HG03469 (cell line): ENCODE measurements around the gene PLOD2.

Source experiments
- ATAC-seq: cut with Tn5 transposase; IDR thresholded peaks from one replicate; pipeline ENCODE4 v1.9.1; 2021; ENCODE audit warnings: mild to moderate bottlenecking, moderate library complexity, moderate number of reproducible peaks; ENCODE audit not compliant: unreplicated experiment

The PLOD2 gene

GRCh38 chr3:146101538-146101937 lies 59.4 kb downstream of the PLOD2 start:
- no peak for ATAC-seq

- no peak for ATAC-seq
These were observed 60.0 kb downstream of the PLOD2 start for GRCh38 chr3:146100825-146101444.

- no peak for ATAC-seq
These were observed 60.8 kb downstream of the PLOD2 start for GRCh38 chr3:146100180-146100579.

- no peak for ATAC-seq
These were observed 61.7 kb downstream of the PLOD2 start for GRCh38 chr3:146099316-146099715.

- no peak for ATAC-seq
These were observed 67.1 kb downstream of the PLOD2 start for GRCh38 chr3:146093896-146094295.

GRCh38 chr3:146092230-146092629 lies 68.8 kb downstream of the PLOD2 start:
- ATAC-seq = no peak

- no peak for ATAC-seq
These were observed 69.6 kb downstream of the PLOD2 start for GRCh38 chr3:146091397-146091796.

GRCh38 chr3:146090521-146090920 lies 70.5 kb downstream of the PLOD2 start:
- no peak for ATAC-seq

- ATAC-seq = no peak
These were observed 72.1 kb downstream of the PLOD2 start for GRCh38 chr3:146088840-146089239.

GRCh38 chr3:146087116-146087515 lies 73.9 kb downstream of the PLOD2 start:
- no peak for ATAC-seq

- ATAC-seq = no peak
These were observed 74.8 kb downstream of the PLOD2 start for GRCh38 chr3:146086211-146086610.

- ATAC-seq = no peak
These were observed 75.3 kb downstream of the PLOD2 start for GRCh38 chr3:146085678-146086077.

GRCh38 chr3:146080578-146080977 lies 80.4 kb downstream of the PLOD2 start:
- no peak for ATAC-seq

GRCh38 chr3:146078031-146078430 lies 83.0 kb downstream of the PLOD2 start:
- no peak for ATAC-seq

- ATAC-seq = no peak
These were observed 83.8 kb downstream of the PLOD2 start for GRCh38 chr3:146077181-146077580.

GRCh38 chr3:146072824-146073223 lies 88.2 kb downstream of the PLOD2 start:
- no peak for ATAC-seq

- no peak for ATAC-seq
These were observed 88.9 kb downstream of the PLOD2 start for GRCh38 chr3:146072061-146072460.

GRCh38 chr3:146071632-146072031 lies 89.4 kb downstream of the PLOD2 start:
- ATAC-seq = no peak

GRCh38 chr3:146067048-146067447 lies 93.9 kb downstream of the PLOD2 start:
- no peak for ATAC-seq

- no peak for ATAC-seq
These were observed 95.4 kb downstream of the PLOD2 start for GRCh38 chr3:146065573-146066006.

- no peak for ATAC-seq
These were observed 102.7 kb downstream of the PLOD2 start for GRCh38 chr3:146058241-146058640.

- ATAC-seq = no peak
These were observed 108.1 kb downstream of the PLOD2 start for GRCh38 chr3:146052791-146053310.
